PC-3 (cell line): Measurements from ENCODE around the gene RAB6C. TPM values are rescaled to one million over a fixed set of nuclear protein-coding genes. Genes with fewer than 3 reads are reported as not detected.
A peak's percentile ranks its signal among the peaks of the same experiment; 100 is the strongest.
"Not testable (repeated sequence)": the region's sequence is repeated elsewhere in the genome, so short reads cannot be mapped to it uniquely, and the experiment has no call there.

Experiments
- ATAC-seq: fragments of 200-7000 bp; cut with Tn5 transposase; 2 replicates; pipeline ENCODE4 v1.9.1; 2020; ENCODE audit warnings: mild to moderate bottlenecking, moderate library complexity
- BruUV-seq: library from RNA; stranded (reverse); fragments of 400-500 nt; replicated peaks from 2 replicates; lab custom pipeline; 2021; lab: Mats Ljungman, UMichigan
- CTCF ChIA-PET: fragments of 300-600 bp; sonication (Branson Sonifier 250); formaldehyde crosslinking; loops from one replicate; lab custom pipeline; 2022; ENCODE audit warnings: antibody characterized with exemption; lab: Charles Lee
- POLR2A ChIA-PET: fragments of 300-600 bp; sonication (Branson Sonifier 250); formaldehyde crosslinking; loops from one replicate; lab custom pipeline; 2022; ENCODE audit warnings: antibody characterized with exemption; ENCODE audit not compliant: unreplicated experiment; lab: Charles Lee
- DNase-seq: peaks from one replicate; pipeline ENCODE4 v3.0.0-alpha.2; 2015
- H2AFZ ChIP-seq: fragments of 300-600 bp; sonication (generic); 2 replicates; pipeline ENCODE4 v1.6.0; 2016; ENCODE audit warnings: antibody characterized with exemption, low read length
- H3F3A ChIP-seq: fragments of 300-600 bp; sonication (generic); one replicate; pipeline ENCODE4 v1.6.0; 2017; ENCODE audit warnings: antibody characterized with exemption, low read length, control low read depth, mild to moderate bottlenecking; ENCODE audit not compliant: unreplicated experiment
- H3K27ac ChIP-seq: fragments of 300-600 bp; sonication (generic); 2 replicates; pipeline ENCODE4 v1.5.1; 2016; ENCODE audit warnings: mild to moderate bottlenecking, low read length
- H3K27me3 ChIP-seq: fragments of 300-600 bp; sonication (generic); 2 replicates; pipeline ENCODE4 v1.6.1; 2016; ENCODE audit warnings: low read length, mixed read lengths
- H3K36me3 ChIP-seq: fragments of 300-600 bp; sonication (generic); 2 replicates; pipeline ENCODE4 v1.6.1; 2016; ENCODE audit warnings: low read depth, mixed run types, low read length, mixed read lengths
- H3K4me1 ChIP-seq: fragments of 300-600 bp; sonication (generic); 2 replicates; pipeline ENCODE4 v1.5.1; 2016; ENCODE audit warnings: low read length; ENCODE audit not compliant: insufficient read depth
- H3K4me2 ChIP-seq: fragments of 300-600 bp; sonication (generic); 2 replicates; pipeline ENCODE4 v1.6.0; 2016; ENCODE audit warnings: low read length
- H3K4me3 ChIP-seq: fragments of 300-600 bp; sonication (generic); 2 replicates; pipeline ENCODE4 v1.5.1; 2016; ENCODE audit warnings: mild to moderate bottlenecking, low read length, mixed read lengths
- H3K79me2 ChIP-seq: fragments of 300-600 bp; sonication (generic); 2 replicates; pipeline ENCODE4 v1.6.1; 2017; ENCODE audit warnings: low read length, mixed read lengths
- H3K9ac ChIP-seq: fragments of 300-600 bp; sonication (generic); 2 replicates; pipeline ENCODE4 v1.6.0; 2016; ENCODE audit warnings: mild to moderate bottlenecking, low read length
- H3K9me2 ChIP-seq: fragments of 300-600 bp; sonication (generic); replicated peaks from 2 replicates; pipeline ENCODE4 v1.6.1; 2016; ENCODE audit warnings: mixed run types, low read length, mixed read lengths
- H3K9me3 ChIP-seq: fragments of 300-600 bp; sonication (generic); 2 replicates; pipeline ENCODE4 v1.6.1; 2016; ENCODE audit warnings: low read length, mixed read lengths
- H4K20me1 ChIP-seq: fragments of 300-600 bp; sonication (generic); 2 replicates; pipeline ENCODE4 v1.6.1; 2016; ENCODE audit warnings: low read length, mixed read lengths
- CTCF ChIP-seq: fragments of 300-600 bp; sonication (generic); conservative IDR thresholded peaks from 2 replicates; pipeline ENCODE4 v1.5.1; 2017; ENCODE audit warnings: antibody characterized with exemption, low read depth, mild to moderate bottlenecking, low read length
- EZH2 ChIP-seq: fragments of 300-600 bp; sonication (generic); IDR thresholded peaks from one replicate; pipeline ENCODE4 v1.6.1; 2017; ENCODE audit warnings: antibody characterized with exemption, mild to moderate bottlenecking, low read length; ENCODE audit not compliant: unreplicated experiment
- EZH2phosphoT487 ChIP-seq: fragments of 300-600 bp; sonication (generic); IDR thresholded peaks from 2 replicates; pipeline ENCODE4 v1.6.1; 2018; ENCODE audit warnings: mild to moderate bottlenecking, antibody characterized with exemption, low read length, borderline replicate concordance
- intact Hi-C: fragments of 100-400 bp; cut with micrococcal nuclease; formaldehyde crosslinking; loops from 2 replicates; pipeline ENCODE4 v1.9.0; 2023
- total RNA-seq: library from RNA; depleted of rRNA; stranded (reverse); fragments of >200 nt; gene quantifications from 2 replicates; pipeline ENCODE4 v1.2.3, GENCODE V29; 2014

RAB6C gene
- total RNA-seq, 1 experiment from 2014 or later = 0.04 TPM

- not testable (repeated sequence) for BruUV-seq
Observed at GRCh38 chr2:130016701-130017100, 37.2 kb downstream of the RAB6C start.

DNA sequence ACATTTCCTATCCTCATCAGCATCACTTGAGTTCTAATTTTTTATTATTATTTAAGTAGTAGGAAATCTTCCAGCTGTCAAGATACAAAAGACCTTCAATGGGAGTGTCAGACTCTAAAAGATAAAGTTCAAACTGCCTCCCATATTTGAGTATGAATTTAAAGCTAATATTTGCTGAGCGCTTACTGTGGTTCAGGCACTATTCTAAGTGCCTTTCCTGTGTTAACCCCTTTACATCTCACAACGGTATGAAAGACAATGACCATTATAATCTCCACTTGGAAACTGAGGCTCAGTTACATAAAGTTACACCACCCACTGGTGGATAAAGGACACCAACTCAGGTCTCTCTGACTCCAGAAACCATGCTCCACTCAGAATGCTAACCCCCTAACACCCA lies 39.9 kb downstream of the RAB6C start:
- intact Hi-C loops = no loop called here
- DNase-seq = no peak
- Histone ChIP-seq H3K4me3 (no peak overlapping the region), H3K79me2 (no peaks in the 10 kb centered on the region), H4K20me1 (no peaks in the 10 kb centered on the region), H3K9me2 (no peaks in the 10 kb centered on the region), H3F3A (no peaks in the 10 kb centered on the region), H3K9ac (no peak overlapping the region), H3K4me1 (no peaks in the 10 kb centered on the region), H3K27me3 (no peaks in the 10 kb centered on the region; the same call in 1 of the 2 replicates), H3K36me3 (no peaks in the 10 kb centered on the region), H2AFZ (no peak overlapping the region), H3K27ac (no peak overlapping the region), H3K4me2 (no peak overlapping the region), H3K9me3 (no peaks in the 10 kb centered on the region)
- POLR2A ChIA-PET = no interaction called here
- no TSS peak for BruUV-seq
- no peak for ATAC-seq
- TF ChIP-seq EZH2phosphoT487 (no peak), EZH2 (no peak), CTCF (no peak)
- CTCF ChIA-PET = no interaction called here

More at GRCh38 chr2:130016701-130017100, 37.2 kb downstream of the RAB6C start:
- H3K4me3 ChIP-seq, DNase-seq, H3K9ac ChIP-seq, H3K79me2 ChIP-seq, CTCF ChIA-PET, H3K4me2 ChIP-seq, H3K36me3 ChIP-seq, H3K4me1 ChIP-seq, H3K9me2 ChIP-seq, H3F3A ChIP-seq, H3K27ac ChIP-seq, H2AFZ ChIP-seq, H3K27me3 ChIP-seq, ATAC-seq, H3K9me3 ChIP-seq, POLR2A ChIA-PET, intact Hi-C loops, H4K20me1 ChIP-seq: not testable (repeated sequence)

- H3K4me2 ChIP-seq, BruUV-seq, H3K27me3 ChIP-seq, H3K27ac ChIP-seq, H4K20me1 ChIP-seq, CTCF ChIA-PET, H3K79me2 ChIP-seq, ATAC-seq, H3K36me3 ChIP-seq, intact Hi-C loops, H3F3A ChIP-seq, H3K9me3 ChIP-seq, H2AFZ ChIP-seq, H3K4me1 ChIP-seq, DNase-seq, POLR2A ChIA-PET, H3K4me3 ChIP-seq, H3K9ac ChIP-seq, H3K9me2 ChIP-seq: not testable (repeated sequence)
Observed at GRCh38 chr2:130020069-130020468, 40.6 kb downstream of the RAB6C start.

GRCh38 chr2:130025931-130026330 lies 46.5 kb downstream of the RAB6C start:
- BruUV-seq, H4K20me1 ChIP-seq, H3K79me2 ChIP-seq, H3K4me3 ChIP-seq, H3K9ac ChIP-seq, POLR2A ChIA-PET, H3K4me2 ChIP-seq, H2AFZ ChIP-seq, H3F3A ChIP-seq, CTCF ChIA-PET, H3K4me1 ChIP-seq, H3K9me3 ChIP-seq, H3K27ac ChIP-seq, ATAC-seq, H3K9me2 ChIP-seq, intact Hi-C loops, H3K27me3 ChIP-seq, H3K36me3 ChIP-seq: not testable (repeated sequence)
- peak; percentile 23 for DNase-seq
- TF ChIP-seq CTCF = peak; percentile 16; the same call in 1 of the 2 replicates
